Measurements from ENCODE around the gene MPP3. TPM values are rescaled to one million over a fixed set of nuclear protein-coding genes. Genes with fewer than 3 reads are reported as not detected.

MPP3 gene
- total RNA-seq, 4 donors from 2014 or later = 19.2 to 31.5 (median 22.1) TPM

GRCh38 chr17:43756201-43756600 is 76.7 kb downstream of the MPP3 start:
- 80 to 83% methylated on average over 6 of the region's 6 CpGs for WGBS, 2 donors
- Histone ChIP-seq H3K4me1 (peaks cover 0 to 15% (median 4%) of the 10 kb centered on the region in 4 donors), H3K4me3 (no peak overlapping the region), H3K9me3 (no peaks in the 10 kb centered on the region), H3K27me3 (peaks cover 0 to 57% of the 10 kb centered on the region in 2 donors), H3K27ac (no peak overlapping the region), H3K36me3 (no peaks in the 10 kb centered on the region)
- no peak for DNase-seq (ENCODE audit: low spot score in 2 of 2)
- no peak for TF ChIP-seq POLR2A (IDR thresholded peaks at IDR 0.05)
- no peak for TF ChIP-seq CTCF (IDR thresholded peaks at IDR 0.05)
- TF ChIP-seq EP300 (IDR thresholded peaks at IDR 0.05) = no peak

DNA sequence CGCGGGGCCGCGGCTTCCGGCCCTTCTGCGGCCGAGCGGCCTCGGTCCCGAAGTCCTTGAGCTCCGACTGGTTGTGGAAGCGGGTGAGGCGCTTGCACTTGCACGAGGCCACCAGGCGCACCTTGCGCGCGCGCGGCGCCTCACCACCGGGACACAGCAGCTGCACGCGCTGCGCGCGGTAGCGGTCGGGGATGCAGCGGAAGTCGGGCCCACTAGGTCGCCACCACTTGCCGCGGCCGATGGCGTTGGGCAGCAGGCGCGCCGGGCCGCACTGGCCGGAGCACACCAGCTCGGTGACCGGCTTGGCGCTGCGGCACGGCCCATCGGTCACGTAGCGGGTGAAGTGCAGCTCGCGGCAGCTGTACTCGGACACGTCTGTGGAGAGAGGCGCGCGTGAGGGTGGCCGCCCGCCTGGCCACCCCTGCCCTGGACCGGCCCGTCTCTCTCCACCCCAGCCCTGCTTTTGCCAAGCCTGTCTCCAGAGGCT is 77.5 kb downstream of the MPP3 start:
- Histone ChIP-seq H3K9me3 (no peaks in the 10 kb centered on the region), H3K27ac (no peak overlapping the region), H3K36me3 (no peaks in the 10 kb centered on the region), H3K4me1 (peaks cover 0 to 12% (median 4%) of the 10 kb centered on the region in 4 donors), H3K4me3 (peak overlapping the region in 2 of 4 donors; percentile 2 to 25), H3K27me3 (peaks cover 0 to 57% of the 10 kb centered on the region in 2 donors)
- DNase-seq (ENCODE audit: low spot score in 2 of 2) = no peak
- 1 to 3% methylated on average over 33 to 39 of the region's 60 CpGs for WGBS, 2 donors
- no peak for TF ChIP-seq EP300 (IDR thresholded peaks at IDR 0.05)
- TF ChIP-seq POLR2A (IDR thresholded peaks at IDR 0.05) = no peak
- TF ChIP-seq CTCF (IDR thresholded peaks at IDR 0.05) = no peak

DNA sequence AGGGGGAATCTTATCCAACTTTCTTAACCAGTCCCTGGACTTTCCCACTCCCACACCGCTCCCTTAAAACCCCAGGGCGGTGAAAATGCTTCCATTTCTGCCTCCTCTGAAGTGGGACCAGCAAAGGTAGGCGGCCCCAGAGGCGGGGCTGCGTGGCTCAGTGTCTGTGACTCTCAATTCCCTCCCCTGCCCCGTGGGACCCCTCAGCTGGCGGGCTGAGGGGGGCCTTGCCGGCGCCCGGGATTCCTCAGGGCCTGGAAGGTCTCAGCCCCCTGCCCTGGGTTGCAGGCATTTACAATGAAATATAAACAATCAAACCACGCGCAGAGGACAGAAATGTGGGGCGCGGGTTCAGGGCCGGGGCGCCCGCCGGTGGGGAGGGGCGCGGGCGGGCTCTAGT is 78.0 kb downstream of the MPP3 start:
- H3K27me3 ChIP-seq = peaks cover 0 to 57% of the 10 kb centered on the region in 2 donors

DNA sequence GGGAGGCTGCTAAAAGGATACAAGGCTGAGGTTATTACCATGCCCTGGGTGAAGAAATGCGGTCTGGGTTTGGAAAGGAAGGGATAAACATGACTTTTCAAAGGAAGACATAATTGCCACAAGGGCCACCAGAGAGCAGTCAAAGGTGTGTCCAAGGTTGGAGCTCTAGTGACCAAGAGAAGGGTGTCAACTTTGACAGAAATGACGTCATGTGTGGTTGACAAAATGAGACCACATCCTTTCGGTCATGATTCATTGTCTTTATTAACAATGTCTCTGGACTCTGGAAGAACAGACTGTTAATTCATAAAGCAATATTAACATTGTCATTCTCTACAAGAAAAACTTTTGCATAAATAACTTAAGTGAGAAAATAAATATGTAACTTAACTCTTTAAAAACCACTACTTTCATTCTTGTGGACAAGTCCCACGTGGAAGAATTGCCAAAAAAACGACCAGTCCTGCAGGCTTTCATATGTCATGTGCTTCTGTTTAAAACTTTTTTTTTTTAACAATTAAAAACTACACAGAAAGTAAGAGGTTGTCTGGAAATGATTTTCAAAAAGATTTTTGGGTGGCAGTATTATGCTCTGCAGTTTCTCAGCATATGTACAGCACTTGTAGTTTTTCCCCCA is 79.3 kb downstream of the MPP3 start:
- 62 to 72% methylated on average over 5 of the region's 5 CpGs for WGBS, 2 donors
- TF ChIP-seq POLR2A (IDR thresholded peaks at IDR 0.05) = no peak
- no peak for TF ChIP-seq EP300 (IDR thresholded peaks at IDR 0.05)
- no peak for TF ChIP-seq CTCF (IDR thresholded peaks at IDR 0.05)
- H3K36me3 ChIP-seq = no peaks in the 10 kb centered on the region
- no peak for DNase-seq (ENCODE audit: low spot score in 2 of 2)
- H3K4me1 ChIP-seq = peaks cover 0 to 12% (median 4%) of the 10 kb centered on the region in 4 donors
- H3K4me3 ChIP-seq = no peak overlapping the region
- H3K27me3 ChIP-seq = peaks cover 0 to 50% of the 10 kb centered on the region in 2 donors
- H3K9me3 ChIP-seq = no peaks in the 10 kb centered on the region
- H3K27ac ChIP-seq = no peak overlapping the region

More for the DNA sequence above, 78.0 kb downstream of the MPP3 start:
- peak overlapping the region in 1 of 4 donors; percentile 25 for H3K4me3 ChIP-seq
- peaks cover 0 to 12% (median 4%) of the 10 kb centered on the region in 4 donors for H3K4me1 ChIP-seq
- WGBS, 2 donors = 13 to 17% methylated on average over 19 to 21 of the region's 21 CpGs
- TF ChIP-seq EP300 (IDR thresholded peaks at IDR 0.05) (no peak), CTCF (IDR thresholded peaks at IDR 0.05) (no peak), POLR2A (IDR thresholded peaks at IDR 0.05) (no peak)
- H3K9me3 ChIP-seq = no peaks in the 10 kb centered on the region
- no peaks in the 10 kb centered on the region for H3K36me3 ChIP-seq
- no peak for DNase-seq (ENCODE audit: low spot score in 2 of 2)
- no peak overlapping the region for H3K27ac ChIP-seq

Other genes starting within 250 kb of the MPP3 start
- gene MEOX1, start 171.2 kb downstream of the MPP3 start, total RNA-seq = 10 to 100 TPM in 1 of 4 donors, 1 to 10 TPM in 3; 4.2 to 12.5 (median 5.3) TPM
- not detected for gene SOST, start 74.4 kb downstream of the MPP3 start, total RNA-seq
- gene DUSP3, start 54.2 kb downstream of the MPP3 start, total RNA-seq = 10 to 100 TPM; 38.6 to 50.1 (median 41.2) TPM
- gene CFAP97D1, start 52.7 kb downstream of the MPP3 start, total RNA-seq = under 1 TPM in 1 of 4 donors, not detected in 3; 0.42 TPM
- gene CD300LG, start 14.0 kb upstream of the MPP3 start, total RNA-seq = 10 to 100 TPM in 1 of 4 donors, 1 to 10 TPM in 3; 4.0 to 12.9 (median 8.1) TPM
- gene MPP2, start 74.4 kb upstream of the MPP3 start, total RNA-seq = 10 to 100 TPM in 2 of 4 donors, 1 to 10 TPM in 2; 4.2 to 22.9 (median 9.3) TPM
- not detected for gene PPY, start 109.3 kb upstream of the MPP3 start, total RNA-seq
- gene PYY, start 120.8 kb upstream of the MPP3 start, total RNA-seq = 1 to 10 TPM in 1 of 4 donors, not detected in 3; 2.0 TPM
- gene NAGS, start 171.5 kb upstream of the MPP3 start, total RNA-seq = 1 to 10 TPM in 3 of 4 donors, under 1 TPM in 1; 0.84 to 7.2 (median 1.8) TPM
- gene TMEM101, start 181.8 kb upstream of the MPP3 start, total RNA-seq = 10 to 100 TPM; 28.6 to 41.2 (median 34.5) TPM
- 10 to 100 TPM; 18.2 to 37.2 (median 23.9) TPM for gene LSM12, start 233.5 kb upstream of the MPP3 start, total RNA-seq
- 10 to 100 TPM; 24.9 to 68.7 (median 36.2) TPM for gene G6PC3, start 237.6 kb upstream of the MPP3 start, total RNA-seq

Measured in tibial nerve (tissue), 4 donors.